ENCODE data around the gene MORC3.

The MORC3 gene

GRCh38 chr21:36423771-36424433 is 103.9 kb downstream of the MORC3 start:
- DNase-seq (ENCODE audit: low read depth): no peak

GRCh38 chr21:36424592-36424991 is 104.6 kb downstream of the MORC3 start:
- DNase-seq (ENCODE audit: low read depth): no peak

GRCh38 chr21:36425286-36425685 is 105.3 kb downstream of the MORC3 start:
- peak; percentile 20 for DNase-seq (ENCODE audit: low read depth)
